A673 (cell line): ENCODE measurements around the gene RTN4RL2. TPM values are rescaled to one million over a fixed set of nuclear protein-coding genes. Genes with fewer than 3 reads are reported as not detected.

Source experiments
- BruUV-seq: library from RNA; stranded (reverse); fragments of 400-500 nt; replicated peaks from 2 replicates; lab custom pipeline; 2021; lab: Mats Ljungman, UMichigan
- CTCF ChIA-PET: fragments of 300-600 bp; sonication (Branson Sonifier 250); formaldehyde crosslinking; loops from one replicate; lab custom pipeline; 2022; ENCODE audit warnings: antibody characterized with exemption; lab: Charles Lee
- POLR2A ChIA-PET: fragments of 300-600 bp; sonication (Branson Sonifier 250); formaldehyde crosslinking; loops from one replicate; lab custom pipeline; 2022; ENCODE audit warnings: antibody characterized with exemption; ENCODE audit not compliant: low non-redundant PET; lab: Charles Lee
- DNase-seq: peaks from one replicate; pipeline ENCODE4 v3.0.0-alpha.2; 2015; ENCODE audit warnings: low spot score
- H3K27ac ChIP-seq: fragments of 200-600 bp; sonication (generic); 2 replicates; pipeline ENCODE4 v1.5.1; 2016; ENCODE audit warnings: mixed run types, low read depth, mild to moderate bottlenecking, mixed read lengths, antibody characterized with exemption, low read length; ENCODE audit not compliant: poor library complexity, severe bottlenecking
- H3K27me3 ChIP-seq: fragments of 200-600 bp; sonication (generic); replicated peaks from 2 replicates; pipeline ENCODE4 v1.6.1; 2017; ENCODE audit warnings: mixed run types, low read depth, mild to moderate bottlenecking, mixed read lengths, antibody characterized with exemption, low read length; ENCODE audit not compliant: insufficient read depth, poor library complexity
- H3K36me3 ChIP-seq: fragments of 200-600 bp; sonication (generic); 2 replicates; pipeline ENCODE4 v1.6.1; 2016; ENCODE audit warnings: mixed run types, mild to moderate bottlenecking, mixed read lengths, antibody characterized with exemption, low read length; ENCODE audit not compliant: insufficient read depth, poor library complexity, severe bottlenecking
- H3K4me1 ChIP-seq: fragments of 200-600 bp; sonication (generic); 2 replicates; pipeline ENCODE4 v1.6.1; 2017; ENCODE audit warnings: mixed run types, mild to moderate bottlenecking, mixed read lengths, antibody characterized with exemption, low read length; ENCODE audit not compliant: insufficient read depth, poor library complexity, severe bottlenecking
- H3K4me3 ChIP-seq: fragments of 200-600 bp; sonication (generic); 2 replicates; pipeline ENCODE4 v1.5.1; 2016; ENCODE audit warnings: low read depth, mixed run types, mild to moderate bottlenecking, mixed read lengths, low read length; ENCODE audit not compliant: poor library complexity, severe bottlenecking
- H3K9me3 ChIP-seq: fragments of 200-600 bp; sonication (generic); 2 replicates; pipeline ENCODE4 v1.6.1; 2016; ENCODE audit warnings: mixed run types, low read depth, mild to moderate bottlenecking, mixed read lengths, antibody characterized with exemption, low read length; ENCODE audit not compliant: poor library complexity, severe bottlenecking
- EZH2 ChIP-seq: fragments of 200-600 bp; sonication (generic); IDR thresholded peaks from 2 replicates; pipeline ENCODE4 v1.6.1; 2017; ENCODE audit warnings: borderline replicate concordance, low read depth, mild to moderate bottlenecking, mixed read lengths, antibody characterized with exemption, low read length; ENCODE audit not compliant: poor library complexity, severe bottlenecking
- intact Hi-C: fragments of 100-400 bp; cut with micrococcal nuclease; formaldehyde crosslinking; loops from one replicate; pipeline ENCODE4 v1.10.0; 2022; ENCODE audit not compliant: unreplicated experiment
- total RNA-seq: library from RNA; stranded (reverse); gene quantifications from 2 replicates; pipeline ENCODE4 v1.2.3, GENCODE V29; 2021
- TF ChIP-seq, protein P1 (sequence below): fragments of 300-800, 200-600 bp; sonication (generic); conservative IDR thresholded peaks from 2 replicates; pipeline ENCODE4 v1.5.1; 2017; ENCODE audit warnings: low read depth, mild to moderate bottlenecking, antibody characterized with exemption, low read length, moderate library complexity, mixed read lengths

The RTN4RL2 gene
- total RNA-seq, 1 experiment from 2014 or later, result 5.2 TPM

DNA sequence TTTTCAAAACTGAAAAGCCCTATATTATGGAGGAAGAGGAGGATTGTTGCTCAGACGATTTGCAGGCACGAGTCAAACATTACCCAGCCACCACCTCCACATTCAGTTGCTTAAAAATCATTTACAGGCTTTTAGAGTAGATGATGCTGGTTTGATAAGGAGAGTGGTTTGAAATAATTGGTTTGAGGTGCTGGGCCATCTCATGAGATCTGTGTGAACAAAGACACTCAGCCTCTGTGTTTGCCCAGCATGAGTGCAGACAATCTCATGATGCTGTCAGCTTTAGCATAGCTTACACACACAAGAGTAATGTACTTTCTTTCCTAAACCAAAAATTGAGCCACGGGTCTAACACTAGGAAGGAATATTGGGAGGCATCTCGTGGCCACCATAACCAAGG is 37.7 kb upstream of the RTN4RL2 start:
- Histone ChIP-seq H3K9me3 (no peaks in the 10 kb centered on the region), H3K4me1 (peaks cover 28% of the 10 kb centered on the region), H3K27ac (no peak overlapping the region), H3K36me3 (peaks cover 6% of the 10 kb centered on the region), H3K4me3 (no peak overlapping the region), H3K27me3 (no peaks in the 10 kb centered on the region)
- ChIA-PET POLR2A (no interaction called here), CTCF (no interaction called here)
- no TSS peak for BruUV-seq
- intact Hi-C loops, result no loop called here
- no peak for DNase-seq
- TF ChIP-seq, protein P1, sequence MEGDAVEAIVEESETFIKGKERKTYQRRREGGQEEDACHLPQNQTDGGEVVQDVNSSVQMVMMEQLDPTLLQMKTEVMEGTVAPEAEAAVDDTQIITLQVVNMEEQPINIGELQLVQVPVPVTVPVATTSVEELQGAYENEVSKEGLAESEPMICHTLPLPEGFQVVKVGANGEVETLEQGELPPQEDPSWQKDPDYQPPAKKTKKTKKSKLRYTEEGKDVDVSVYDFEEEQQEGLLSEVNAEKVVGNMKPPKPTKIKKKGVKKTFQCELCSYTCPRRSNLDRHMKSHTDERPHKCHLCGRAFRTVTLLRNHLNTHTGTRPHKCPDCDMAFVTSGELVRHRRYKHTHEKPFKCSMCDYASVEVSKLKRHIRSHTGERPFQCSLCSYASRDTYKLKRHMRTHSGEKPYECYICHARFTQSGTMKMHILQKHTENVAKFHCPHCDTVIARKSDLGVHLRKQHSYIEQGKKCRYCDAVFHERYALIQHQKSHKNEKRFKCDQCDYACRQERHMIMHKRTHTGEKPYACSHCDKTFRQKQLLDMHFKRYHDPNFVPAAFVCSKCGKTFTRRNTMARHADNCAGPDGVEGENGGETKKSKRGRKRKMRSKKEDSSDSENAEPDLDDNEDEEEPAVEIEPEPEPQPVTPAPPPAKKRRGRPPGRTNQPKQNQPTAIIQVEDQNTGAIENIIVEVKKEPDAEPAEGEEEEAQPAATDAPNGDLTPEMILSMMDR, result no peak
- TF ChIP-seq EZH2, result no peak

DNA sequence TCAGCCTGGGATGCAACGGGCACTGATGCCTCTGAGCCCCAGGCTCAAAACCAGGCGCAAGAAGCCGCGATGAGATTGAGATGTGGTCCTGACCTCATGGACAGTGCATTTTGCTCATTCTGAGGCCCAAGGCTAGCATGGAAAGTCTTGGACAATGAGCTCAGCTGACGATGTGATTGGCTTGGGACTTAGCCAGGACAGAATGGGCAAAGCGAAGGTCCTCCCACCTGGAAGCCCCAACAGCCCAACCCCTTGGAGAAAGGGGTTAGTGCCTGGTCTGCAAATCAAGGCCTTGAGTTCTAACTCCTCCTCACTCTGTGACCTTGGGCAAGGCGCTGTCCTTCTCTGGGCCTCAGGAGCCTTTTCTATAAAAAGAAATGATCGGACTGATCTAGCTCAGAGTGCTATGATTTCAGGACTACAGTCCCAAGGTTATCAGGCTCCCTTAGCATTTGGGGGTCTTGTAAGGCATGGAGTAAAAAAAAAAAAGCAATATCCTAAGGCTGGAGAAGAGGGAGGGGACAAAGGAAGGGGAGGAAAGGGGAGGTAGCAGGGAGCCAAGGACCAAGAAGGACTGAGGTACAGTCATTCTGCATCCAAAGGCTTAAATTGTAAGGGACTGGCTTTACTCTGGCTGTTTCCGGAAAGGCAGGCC is 36.1 kb upstream of the RTN4RL2 start:
- no peaks in the 10 kb centered on the region for H3K9me3 ChIP-seq
- intact Hi-C loops, result no loop called here
- peak overlapping the region; percentile 43 for H3K27ac ChIP-seq
- ChIA-PET CTCF (interaction anchor here (0.6 to 1.9 kb wide), 5 partner anchors 22 to 373 kb away, joined by 4 to 8 read pairs (median 6); no protein-coding TSS in a partner anchor), POLR2A (interaction anchor here (0.7 kb wide), 1 partner anchor 35 kb away, joined by 5 read pairs; no protein-coding TSS in a partner anchor)
- BruUV-seq, result no TSS peak
- TF ChIP-seq, protein P1, result no peak
- no peak for TF ChIP-seq EZH2
- H3K4me1 ChIP-seq, result peaks cover 28% of the 10 kb centered on the region
- no peaks in the 10 kb centered on the region for H3K36me3 ChIP-seq
- no peak overlapping the region for H3K4me3 ChIP-seq
- H3K27me3 ChIP-seq, result no peaks in the 10 kb centered on the region
- DNase-seq, result no peak

- intact Hi-C loops, result no loop called here
These were observed 35.4 kb upstream of the RTN4RL2 start for GRCh38 chr11:57424792-57425564.

More at GRCh38 chr11:57424792-57425564, 35.4 kb upstream of the RTN4RL2 start:
- Histone ChIP-seq H3K27ac (peak overlapping the region; percentile 43), H3K27me3 (no peaks in the 10 kb centered on the region), H3K9me3 (no peaks in the 10 kb centered on the region), H3K4me3 (no peak overlapping the region), H3K36me3 (no peaks in the 10 kb centered on the region), H3K4me1 (peaks cover 28% of the 10 kb centered on the region)
- TF ChIP-seq, protein P1, result no peak
- TF ChIP-seq EZH2, result no peak
- DNase-seq, result peak; percentile 96
- CTCF ChIA-PET, result interaction anchor here (0.6 to 1.9 kb wide), 5 partner anchors 22 to 79 kb away, joined by 4 to 8 read pairs (median 6); partner anchors contain the start of gene RTN4RL2
- TSS peak; percentile 78 for BruUV-seq
- POLR2A ChIA-PET, result interaction anchor here (0.7 kb wide), 1 partner anchor 35 kb away, joined by 5 read pairs; no protein-coding TSS in a partner anchor
